GM08714 (cell line): ENCODE measurements around the gene PPP1R3G.
A peak's percentile ranks its signal among the peaks of the same experiment; 100 is the strongest.

Source experiments
- H3K4me3 ChIP-seq: fragments of 200-500 bp; sonication (Bioruptor generic); 2 replicates; pipeline ENCODE4 v1.5.1; 2014; ENCODE audit warnings: mild to moderate bottlenecking, low read length, inconsistent platforms
- ZNF274 ChIP-seq: IDR thresholded peaks from 2 replicates; pipeline ENCODE4 v1.6.1; 2012; ENCODE audit warnings: mild to moderate bottlenecking, low read depth, low read length

Gene PPP1R3G

GRCh38 chr6:5084781-5085647, at the start of gene PPP1R3G:
PPP1R3G (plus strand) TSS chr6:5085341; CDS start chr6:5085486, 145 bp downstream.
- peak within 1 kb of the TSS; percentile 41; the same call in 1 of the 2 replicates for H3K4me3 ChIP-seq
- TF ChIP-seq ZNF274: no peak

- no peak for TF ChIP-seq ZNF274
- no peak overlapping the region for H3K4me3 ChIP-seq
These were observed 48.9 kb upstream of the PPP1R3G start for GRCh38 chr6:5036269-5036668.

- no peak for TF ChIP-seq ZNF274
- H3K4me3 ChIP-seq: no peak overlapping the region
These were observed 43.2 kb upstream of the PPP1R3G start for GRCh38 chr6:5041955-5042354.

- H3K4me3 ChIP-seq: no peak overlapping the region
- no peak for TF ChIP-seq ZNF274
These were observed 42.7 kb upstream of the PPP1R3G start for GRCh38 chr6:5042436-5042835.

GRCh38 chr6:5044866-5045265, 40.3 kb upstream of the PPP1R3G start:
- TF ChIP-seq ZNF274: no peak
- H3K4me3 ChIP-seq: no peak overlapping the region

GRCh38 chr6:5045416-5045815, 39.7 kb upstream of the PPP1R3G start:
- no peak overlapping the region for H3K4me3 ChIP-seq

GRCh38 chr6:5046430-5046829, 38.7 kb upstream of the PPP1R3G start:
- H3K4me3 ChIP-seq: no peak overlapping the region
- TF ChIP-seq ZNF274: no peak

More at GRCh38 chr6:5045416-5045815, 39.7 kb upstream of the PPP1R3G start:
- no peak for TF ChIP-seq ZNF274

GRCh38 chr6:5050009-5050408, 35.1 kb upstream of the PPP1R3G start:
- H3K4me3 ChIP-seq: no peak overlapping the region
- TF ChIP-seq ZNF274: no peak

GRCh38 chr6:5051394-5051793, 33.7 kb upstream of the PPP1R3G start:
- no peak overlapping the region for H3K4me3 ChIP-seq
- TF ChIP-seq ZNF274: no peak

- TF ChIP-seq ZNF274: no peak
- H3K4me3 ChIP-seq: no peak overlapping the region
These were observed 32.1 kb upstream of the PPP1R3G start for GRCh38 chr6:5053038-5053437.

GRCh38 chr6:5053864-5054244, 31.3 kb upstream of the PPP1R3G start:
- no peak for TF ChIP-seq ZNF274
- H3K4me3 ChIP-seq: no peak overlapping the region

- no peak for TF ChIP-seq ZNF274
- no peak overlapping the region for H3K4me3 ChIP-seq
These were observed 30.8 kb upstream of the PPP1R3G start for GRCh38 chr6:5054245-5054873.

- no peak overlapping the region for H3K4me3 ChIP-seq
- no peak for TF ChIP-seq ZNF274
These were observed 30.0 kb upstream of the PPP1R3G start for GRCh38 chr6:5055118-5055517.

- H3K4me3 ChIP-seq: no peak overlapping the region
- TF ChIP-seq ZNF274: no peak
These were observed 26.9 kb upstream of the PPP1R3G start for GRCh38 chr6:5058254-5058653.
